ENCODE measurements around the gene MSMP.

DNA sequence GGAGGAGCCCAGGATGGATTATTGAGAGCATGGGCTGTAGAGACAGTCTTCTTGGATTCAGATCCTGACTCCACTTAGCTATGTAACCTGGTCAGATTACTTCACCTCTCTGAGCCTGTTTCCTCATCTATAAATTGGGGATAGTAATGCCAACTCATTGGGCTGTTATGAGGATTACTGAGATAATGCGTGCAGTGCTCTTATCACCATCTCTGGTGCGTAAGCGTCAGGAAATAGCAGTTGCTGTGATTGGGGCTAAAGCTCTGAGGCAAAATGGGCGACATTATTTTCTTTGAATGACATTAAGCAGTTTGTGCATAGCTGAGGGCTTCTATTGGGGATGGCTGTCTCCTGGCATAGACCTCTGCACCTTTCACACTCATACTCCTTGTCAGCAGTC lies 995 bp upstream of the MSMP start:
- TF ChIP-seq EZH2phosphoT487 (IDR thresholded peaks at IDR 0.05; ENCODE audit: unreplicated experiment): no peak
- TF ChIP-seq, protein P1, sequence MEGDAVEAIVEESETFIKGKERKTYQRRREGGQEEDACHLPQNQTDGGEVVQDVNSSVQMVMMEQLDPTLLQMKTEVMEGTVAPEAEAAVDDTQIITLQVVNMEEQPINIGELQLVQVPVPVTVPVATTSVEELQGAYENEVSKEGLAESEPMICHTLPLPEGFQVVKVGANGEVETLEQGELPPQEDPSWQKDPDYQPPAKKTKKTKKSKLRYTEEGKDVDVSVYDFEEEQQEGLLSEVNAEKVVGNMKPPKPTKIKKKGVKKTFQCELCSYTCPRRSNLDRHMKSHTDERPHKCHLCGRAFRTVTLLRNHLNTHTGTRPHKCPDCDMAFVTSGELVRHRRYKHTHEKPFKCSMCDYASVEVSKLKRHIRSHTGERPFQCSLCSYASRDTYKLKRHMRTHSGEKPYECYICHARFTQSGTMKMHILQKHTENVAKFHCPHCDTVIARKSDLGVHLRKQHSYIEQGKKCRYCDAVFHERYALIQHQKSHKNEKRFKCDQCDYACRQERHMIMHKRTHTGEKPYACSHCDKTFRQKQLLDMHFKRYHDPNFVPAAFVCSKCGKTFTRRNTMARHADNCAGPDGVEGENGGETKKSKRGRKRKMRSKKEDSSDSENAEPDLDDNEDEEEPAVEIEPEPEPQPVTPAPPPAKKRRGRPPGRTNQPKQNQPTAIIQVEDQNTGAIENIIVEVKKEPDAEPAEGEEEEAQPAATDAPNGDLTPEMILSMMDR (conservative IDR thresholded peaks at IDR 0.05; ENCODE audit: low read depth in 2 of 2): no peak
- TF ChIP-seq EZH2 (IDR thresholded peaks at IDR 0.05; ENCODE audit: low read depth, unreplicated experiment): no peak
- TF ChIP-seq CREB1 (CRISPR knock-in tag; IDR thresholded peaks at IDR 0.05; ENCODE audit: low read depth): no peak
- TF ChIP-seq NANOG (IDR thresholded peaks at IDR 0.05; ENCODE audit: borderline replicate concordance): no peak
- TF ChIP-seq POLR2AphosphoS5 (IDR thresholded peaks at IDR 0.05; ENCODE audit: low read depth): no peak
- no peak for TF ChIP-seq JUNB (IDR thresholded peaks at IDR 0.05; ENCODE audit: unreplicated experiment)
- no peak for TF ChIP-seq ZNF114 (CRISPR knock-in tag; IDR thresholded peaks at IDR 0.05)
- TF ChIP-seq, protein P2, sequence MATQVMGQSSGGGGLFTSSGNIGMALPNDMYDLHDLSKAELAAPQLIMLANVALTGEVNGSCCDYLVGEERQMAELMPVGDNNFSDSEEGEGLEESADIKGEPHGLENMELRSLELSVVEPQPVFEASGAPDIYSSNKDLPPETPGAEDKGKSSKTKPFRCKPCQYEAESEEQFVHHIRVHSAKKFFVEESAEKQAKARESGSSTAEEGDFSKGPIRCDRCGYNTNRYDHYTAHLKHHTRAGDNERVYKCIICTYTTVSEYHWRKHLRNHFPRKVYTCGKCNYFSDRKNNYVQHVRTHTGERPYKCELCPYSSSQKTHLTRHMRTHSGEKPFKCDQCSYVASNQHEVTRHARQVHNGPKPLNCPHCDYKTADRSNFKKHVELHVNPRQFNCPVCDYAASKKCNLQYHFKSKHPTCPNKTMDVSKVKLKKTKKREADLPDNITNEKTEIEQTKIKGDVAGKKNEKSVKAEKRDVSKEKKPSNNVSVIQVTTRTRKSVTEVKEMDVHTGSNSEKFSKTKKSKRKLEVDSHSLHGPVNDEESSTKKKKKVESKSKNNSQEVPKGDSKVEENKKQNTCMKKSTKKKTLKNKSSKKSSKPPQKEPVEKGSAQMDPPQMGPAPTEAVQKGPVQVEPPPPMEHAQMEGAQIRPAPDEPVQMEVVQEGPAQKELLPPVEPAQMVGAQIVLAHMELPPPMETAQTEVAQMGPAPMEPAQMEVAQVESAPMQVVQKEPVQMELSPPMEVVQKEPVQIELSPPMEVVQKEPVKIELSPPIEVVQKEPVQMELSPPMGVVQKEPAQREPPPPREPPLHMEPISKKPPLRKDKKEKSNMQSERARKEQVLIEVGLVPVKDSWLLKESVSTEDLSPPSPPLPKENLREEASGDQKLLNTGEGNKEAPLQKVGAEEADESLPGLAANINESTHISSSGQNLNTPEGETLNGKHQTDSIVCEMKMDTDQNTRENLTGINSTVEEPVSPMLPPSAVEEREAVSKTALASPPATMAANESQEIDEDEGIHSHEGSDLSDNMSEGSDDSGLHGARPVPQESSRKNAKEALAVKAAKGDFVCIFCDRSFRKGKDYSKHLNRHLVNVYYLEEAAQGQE (IDR thresholded peaks at IDR 0.05; ENCODE audit: unreplicated experiment): no peak

Data from GM23338 (cell line).